PFSK-1 (cell line): ENCODE results near the gene SFTPB.

Source experiments
- FOXP2 ChIP-seq: optimal IDR thresholded peaks from 2 replicates; pipeline ENCODE3; 2011; ENCODE audit warnings: borderline replicate concordance, control low read depth, inconsistent platforms; ENCODE audit not compliant: insufficient read depth; ENCODE audit errors: extremely low read length, extremely low read depth
- POLR2AphosphoS5 ChIP-seq: IDR thresholded peaks from 2 replicates; pipeline ENCODE4 v1.6.1; 2012; ENCODE audit warnings: low read depth, mild to moderate bottlenecking, control low read depth, low read length, moderate library complexity
- REST ChIP-seq, 2 experiments: IDR thresholded peaks; 2 replicates each; pipeline versions ENCODE4 v1.6.1 to v1.8.0; 2011 to 2012; ENCODE audit warnings: low read depth in 2 of 2, low read length in 2 of 2, control low read depth in 1 of 2, inconsistent platforms in 1 of 2, mild to moderate bottlenecking in 1 of 2, moderate library complexity in 1 of 2; ENCODE audit not compliant: insufficient read depth in 1 of 2
- SIN3A ChIP-seq: IDR thresholded peaks from 2 replicates; pipeline ENCODE4 v1.6.1; 2012; ENCODE audit warnings: mild to moderate bottlenecking, low read length, moderate library complexity, borderline replicate concordance; ENCODE audit not compliant: insufficient read depth
- TAF1 ChIP-seq: IDR thresholded peaks from 2 replicates; pipeline ENCODE4 v1.6.1; 2012; ENCODE audit warnings: low read length, control low read depth, borderline replicate concordance; ENCODE audit not compliant: insufficient read depth

Gene SFTPB

DNA sequence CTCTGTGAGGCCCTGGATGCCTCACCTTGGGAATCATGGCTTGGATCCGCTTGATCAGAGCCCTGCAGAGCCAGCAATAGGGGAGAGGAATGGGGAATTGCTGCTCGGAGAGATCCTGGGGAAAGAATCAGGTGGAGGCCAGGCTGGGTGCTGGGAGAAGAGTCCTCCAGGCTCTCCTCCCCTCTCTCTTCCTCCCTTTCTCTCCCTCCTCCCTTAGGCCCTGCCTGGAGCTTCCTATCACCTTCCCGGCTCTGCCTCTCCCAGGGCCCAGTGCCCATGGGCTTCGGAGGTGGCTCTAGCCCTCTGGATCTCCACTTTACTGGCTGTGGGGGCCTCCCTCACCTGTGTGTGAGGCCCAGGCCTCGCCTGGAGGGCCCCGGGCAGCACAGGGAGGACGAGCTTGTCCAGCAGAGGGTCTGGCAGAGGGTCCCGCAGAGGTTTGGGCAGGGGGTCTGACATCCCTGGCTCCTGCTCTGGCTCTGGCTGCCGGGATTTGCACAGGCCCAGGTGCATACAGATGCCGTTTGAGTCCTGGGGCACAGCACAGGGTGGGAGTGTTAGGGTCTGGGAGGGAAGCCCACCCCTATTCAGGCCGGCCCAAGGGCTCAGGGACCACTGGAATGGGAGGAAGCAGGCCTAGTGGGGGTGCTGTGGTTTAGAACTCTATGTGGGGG, 2.6 kb downstream of the SFTPB start:
- TF ChIP-seq SIN3A (no peak), FOXP2 (no peak), POLR2AphosphoS5 (no peak), REST (IDR thresholded peaks at IDR 0.05; ENCODE audit: insufficient read depth in 1 of 2, low read depth in 2 of 2, low read length in 2 of 2) (no peak), TAF1 (no peak)

DNA sequence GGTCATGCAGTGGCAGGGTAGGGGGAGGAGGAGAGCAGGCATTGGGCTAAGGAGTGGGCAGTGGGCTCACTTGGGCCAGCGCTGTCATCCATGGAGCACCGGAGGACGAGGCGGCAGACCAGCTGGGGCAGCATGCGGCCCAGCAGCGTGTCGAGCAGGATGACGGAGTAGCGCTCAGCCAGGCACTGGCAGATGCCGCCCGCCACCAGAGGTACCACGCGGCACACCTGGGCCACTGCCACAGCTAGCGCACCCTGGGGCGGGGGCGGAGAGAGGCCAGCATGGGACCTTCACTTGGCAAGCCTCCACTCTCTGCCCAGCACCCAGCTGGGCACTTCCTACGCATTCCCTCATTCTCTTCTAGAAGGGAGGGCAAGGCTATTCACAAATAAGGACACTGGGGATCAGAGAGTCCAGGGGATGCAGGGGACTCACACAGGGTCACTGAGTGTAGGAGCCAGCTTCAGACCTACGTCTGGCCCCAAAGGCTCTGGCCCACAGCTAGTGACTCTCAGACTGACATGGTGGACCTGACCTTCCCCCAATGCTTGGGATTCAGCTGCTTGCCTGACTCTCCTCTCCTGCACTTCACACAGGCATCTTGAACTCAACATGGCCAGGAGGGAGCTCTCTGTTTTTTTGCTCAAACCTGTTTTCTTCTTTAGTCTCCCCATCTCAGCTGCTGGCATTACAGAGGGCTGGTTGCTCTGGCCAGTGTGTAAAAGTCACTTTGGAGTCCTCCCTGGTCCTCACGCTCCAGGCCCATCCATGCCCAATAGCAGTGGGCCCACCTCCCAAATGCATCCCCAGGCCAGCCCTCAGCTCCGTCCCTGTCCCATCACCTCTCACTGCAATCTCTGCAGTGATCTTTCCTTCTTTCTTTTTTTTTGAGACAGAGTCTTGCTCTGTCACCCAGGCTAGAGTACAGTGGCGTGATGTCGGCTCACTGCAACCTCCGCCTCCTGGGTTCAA, 4.1 kb downstream of the SFTPB start:
- TF ChIP-seq POLR2AphosphoS5 (no peak), TAF1 (no peak), FOXP2 (no peak), REST (IDR thresholded peaks at IDR 0.05; ENCODE audit: insufficient read depth in 1 of 2, low read depth in 2 of 2, low read length in 2 of 2) (no peak), SIN3A (no peak)

DNA sequence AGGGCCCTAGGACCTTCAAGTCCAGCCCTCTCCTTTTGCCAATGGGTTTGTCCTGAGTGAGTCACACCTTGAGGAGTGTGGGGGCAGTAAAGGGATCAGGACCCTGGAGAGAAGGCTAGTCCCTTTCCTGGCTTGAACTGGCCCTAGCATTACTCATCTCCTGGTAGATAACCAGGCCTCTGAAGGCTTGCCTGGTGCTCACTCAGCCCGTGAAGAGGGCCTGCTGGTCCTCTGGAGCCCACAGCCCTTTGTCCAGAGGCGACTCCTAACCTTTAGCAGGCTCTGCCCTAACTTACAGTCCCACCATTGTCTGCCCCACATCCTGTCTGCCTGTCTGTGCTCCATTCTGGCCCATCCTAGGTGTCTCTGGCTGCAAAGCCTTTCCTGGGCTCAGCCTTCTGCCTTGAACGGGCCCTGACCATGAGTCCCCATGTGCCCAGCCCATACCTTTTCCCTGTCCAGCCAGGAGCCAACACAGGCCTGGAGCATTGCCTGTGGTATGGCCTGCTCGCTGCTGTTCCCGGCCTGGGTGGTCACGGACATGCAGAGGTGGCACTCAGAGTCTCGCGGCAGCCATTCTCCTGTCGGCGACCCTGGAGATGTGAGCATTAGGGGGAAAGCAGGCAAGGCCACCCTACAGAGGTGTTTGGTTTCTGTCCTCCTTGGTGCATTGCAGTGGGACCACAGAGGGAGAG, 5.0 kb downstream of the SFTPB start:
- TF ChIP-seq TAF1 = no peak
- no peak for TF ChIP-seq SIN3A
- peak; percentile 82 to 90 for TF ChIP-seq REST (IDR thresholded peaks at IDR 0.05; ENCODE audit: insufficient read depth in 1 of 2, low read depth in 2 of 2, low read length in 2 of 2)
- 0 out of 2 replicates have a peak, but pooled peaks have one; percentile 21 for TF ChIP-seq POLR2AphosphoS5
- no peak for TF ChIP-seq FOXP2

DNA sequence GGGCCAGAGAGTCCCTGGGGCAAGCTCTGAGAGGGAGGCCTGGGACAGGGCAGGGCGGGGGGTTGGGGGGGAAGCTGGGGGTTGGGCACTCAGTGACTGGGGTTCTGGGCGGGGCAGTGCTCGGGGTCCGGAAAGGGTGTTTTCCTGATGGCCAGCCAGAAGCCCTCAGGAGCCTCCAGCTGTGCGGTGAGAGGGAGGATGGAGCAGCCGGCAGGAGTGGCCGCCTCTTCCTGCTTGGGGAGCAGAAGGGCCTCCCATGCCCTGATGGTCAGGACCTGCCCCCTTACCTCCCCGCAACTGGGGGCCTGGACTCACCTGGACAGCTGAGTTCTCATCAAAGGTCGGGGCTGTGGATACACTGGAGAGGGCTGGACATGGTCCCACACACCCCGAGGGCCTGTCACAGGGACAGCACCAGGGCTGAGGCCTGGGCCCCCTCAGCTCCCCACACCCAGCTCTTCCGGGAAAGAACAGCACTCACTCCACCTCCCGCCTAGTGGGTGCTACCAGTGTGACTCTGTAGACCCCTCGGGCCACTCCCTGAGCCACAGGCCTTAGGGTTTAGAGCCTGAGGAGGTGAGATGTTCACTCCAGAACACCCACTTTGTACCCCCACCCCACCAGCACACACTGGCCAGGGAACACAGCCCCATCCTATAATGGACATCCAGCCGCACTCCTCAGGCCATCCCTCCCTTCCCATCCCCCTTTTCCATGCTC, 6.7 kb downstream of the SFTPB start:
- TF ChIP-seq REST (IDR thresholded peaks at IDR 0.05; ENCODE audit: insufficient read depth in 1 of 2, low read depth in 2 of 2, low read length in 2 of 2) (no peak), FOXP2 (peak; percentile 27), POLR2AphosphoS5 (no peak), SIN3A (no peak)
